Trophoblast cell (in vitro differentiated cells and primary cell): ENCODE data around the gene KPNA1.

ENCODE experiments used
- DNase-seq, 2 donors: peaks; one replicate each; pipeline ENCODE4 v3.0.0-alpha.2; 2016
- H2AFZ ChIP-seq: 2 replicates; pipeline ENCODE4 v1.6.1; 2013; ENCODE audit warnings: low read length, moderate library complexity, mild to moderate bottlenecking; ENCODE audit not compliant: insufficient read depth, poor library complexity
- H2AK5ac ChIP-seq: 2 replicates; pipeline ENCODE4 v1.6.1; 2013; ENCODE audit warnings: mild to moderate bottlenecking, low read length
- H2BK120ac ChIP-seq: 2 replicates; pipeline ENCODE4 v1.6.1; 2013; ENCODE audit warnings: low read length, mild to moderate bottlenecking, moderate library complexity; ENCODE audit not compliant: insufficient read depth, poor library complexity
- H2BK12ac ChIP-seq: 2 replicates; pipeline ENCODE4 v1.6.1; 2013; ENCODE audit warnings: mild to moderate bottlenecking, low read length, moderate library complexity
- H2BK5ac ChIP-seq: 2 replicates; pipeline ENCODE4 v1.6.1; 2013; ENCODE audit warnings: low read length, low read depth, moderate library complexity, mild to moderate bottlenecking; ENCODE audit not compliant: poor library complexity
- H3K14ac ChIP-seq: 2 replicates; pipeline ENCODE4 v1.6.1; 2013; ENCODE audit warnings: mild to moderate bottlenecking, low read length
- H3K18ac ChIP-seq: 2 replicates; pipeline ENCODE4 v1.6.1; 2013; ENCODE audit warnings: mild to moderate bottlenecking, low read length
- H3K23ac ChIP-seq: 2 replicates; pipeline ENCODE4 v1.6.1; 2013; ENCODE audit warnings: low read length
- H3K27ac ChIP-seq: 2 replicates; pipeline ENCODE4 v1.5.1; 2013; ENCODE audit warnings: low read depth, mild to moderate bottlenecking, inconsistent platforms, low read length, moderate library complexity
- H3K27me3 ChIP-seq: 2 replicates; pipeline ENCODE4 v1.6.1; 2013; ENCODE audit warnings: inconsistent platforms, mild to moderate bottlenecking, low read length, moderate library complexity; ENCODE audit not compliant: insufficient read depth
- H3K36me3 ChIP-seq, 2 experiments: 1 replicate in 1 of 2; 2 replicates in 1 of 2; pipeline ENCODE4 v1.6.1; 2013; ENCODE audit warnings: low read length in 2 of 2, mild to moderate bottlenecking in 2 of 2, moderate library complexity in 1 of 2; ENCODE audit not compliant: insufficient read depth in 2 of 2, control insufficient read depth in 1 of 2
- H3K4ac ChIP-seq: 2 replicates; pipeline ENCODE4 v1.6.1; 2013; ENCODE audit warnings: low read depth, mild to moderate bottlenecking, low read length, moderate library complexity
- H3K4me1 ChIP-seq, 2 experiments: 1 replicate in 1 of 2; 2 replicates in 1 of 2; pipeline ENCODE4 v1.6.1; 2013; ENCODE audit warnings: low read length in 2 of 2, mild to moderate bottlenecking in 2 of 2, moderate library complexity in 1 of 2; ENCODE audit not compliant: insufficient read depth in 2 of 2, control insufficient read depth in 1 of 2
- H3K4me2 ChIP-seq: 2 replicates; pipeline ENCODE4 v1.6.1; 2013; ENCODE audit warnings: inconsistent platforms, mild to moderate bottlenecking, low read length, moderate library complexity
- H3K4me3 ChIP-seq: 2 replicates; pipeline ENCODE4 v1.5.1; 2013; ENCODE audit warnings: mild to moderate bottlenecking, low read depth, low read length, inconsistent platforms
- H3K79me1 ChIP-seq: one replicate; pipeline ENCODE4 v1.6.1; 2013; ENCODE audit warnings: low read length
- H3K79me2 ChIP-seq: 2 replicates; pipeline ENCODE4 v1.6.1; 2013; ENCODE audit warnings: low read length, mild to moderate bottlenecking; ENCODE audit not compliant: control insufficient read depth, insufficient read depth, poor library complexity
- H3K9ac ChIP-seq: 2 replicates; pipeline ENCODE4 v1.6.1; 2013; ENCODE audit warnings: mild to moderate bottlenecking, low read length
- H3K9me3 ChIP-seq: 2 replicates; pipeline ENCODE4 v1.6.1; 2013; ENCODE audit warnings: low read depth, mild to moderate bottlenecking, control low read depth, inconsistent platforms, low read length; ENCODE audit not compliant: insufficient read depth
- H4K12ac ChIP-seq: 2 replicates; pipeline ENCODE4 v1.6.1; 2013; ENCODE audit warnings: low read depth, mild to moderate bottlenecking, low read length, moderate library complexity
- H4K8ac ChIP-seq: 2 replicates; pipeline ENCODE4 v1.6.1; 2013; ENCODE audit warnings: low read depth, mild to moderate bottlenecking, low read length, moderate library complexity
- H4K91ac ChIP-seq: one replicate; pipeline ENCODE4 v1.6.1; 2013; ENCODE audit warnings: low read depth, mild to moderate bottlenecking, low read length, moderate library complexity
- WGBS: extraction: QIAGEN DNeasy Blood & Tissue Kit; methylation state at CpG from one replicate; pipeline ENCODE4 v1.1.7; 2013; ENCODE audit warnings: missing lambda C conversion rate; ENCODE audit not compliant: insufficient read length, insufficient coverage; ENCODE audit errors: extremely low coverage; 5-methylcytosine and 5-hydroxymethylcytosine counted together

Gene KPNA1

DNA sequence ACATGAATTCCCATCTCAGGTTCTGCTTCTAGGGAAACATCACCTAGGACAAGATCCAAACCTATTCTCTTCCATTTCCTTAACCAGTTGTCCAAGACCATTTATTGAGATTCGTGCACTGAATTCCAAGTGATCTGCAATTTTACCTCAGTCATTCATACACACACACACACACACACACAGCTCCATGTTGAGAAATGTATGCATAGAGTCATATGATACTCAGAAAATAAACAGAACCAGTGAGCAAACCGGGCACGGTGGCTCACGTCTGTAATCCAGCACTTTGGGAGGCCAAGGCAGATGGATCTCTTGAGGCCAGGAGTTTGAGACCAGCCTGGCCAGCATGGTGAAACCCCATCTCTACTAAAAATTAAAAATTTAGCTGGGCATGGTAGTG is 6.1 kb upstream of the KPNA1 start:
- no peak overlapping the region for H3K14ac ChIP-seq
- no peak overlapping the region for H4K12ac ChIP-seq
- no peak overlapping the region for H2AFZ ChIP-seq
- no peaks in the 10 kb centered on the region for H3K9me3 ChIP-seq
- no peaks in the 10 kb centered on the region for H3K79me1 ChIP-seq
- H3K27me3 ChIP-seq, result no peaks in the 10 kb centered on the region
- H3K23ac ChIP-seq, result no peak overlapping the region
- H3K9ac ChIP-seq, result no peak overlapping the region
- H3K36me3 ChIP-seq, result no peaks in the 10 kb centered on the region
- H4K91ac ChIP-seq, result no peak overlapping the region
- no peak overlapping the region for H3K4me3 ChIP-seq
- no peak overlapping the region for H3K18ac ChIP-seq
- H3K4me1 ChIP-seq, result no peaks in the 10 kb centered on the region
- H2BK120ac ChIP-seq, result no peak overlapping the region
- WGBS, result no CpG with 5 or more reads among the region's 4 CpGs
- no peaks in the 10 kb centered on the region for H3K79me2 ChIP-seq
- H2AK5ac ChIP-seq, result no peak overlapping the region
- H3K4ac ChIP-seq, result no peak overlapping the region
- DNase-seq, result no peak
- H2BK5ac ChIP-seq, result no peak overlapping the region
- no peak overlapping the region for H2BK12ac ChIP-seq
- no peak overlapping the region for H3K27ac ChIP-seq
- H3K4me2 ChIP-seq, result no peak overlapping the region
- H4K8ac ChIP-seq, result no peak overlapping the region

DNA sequence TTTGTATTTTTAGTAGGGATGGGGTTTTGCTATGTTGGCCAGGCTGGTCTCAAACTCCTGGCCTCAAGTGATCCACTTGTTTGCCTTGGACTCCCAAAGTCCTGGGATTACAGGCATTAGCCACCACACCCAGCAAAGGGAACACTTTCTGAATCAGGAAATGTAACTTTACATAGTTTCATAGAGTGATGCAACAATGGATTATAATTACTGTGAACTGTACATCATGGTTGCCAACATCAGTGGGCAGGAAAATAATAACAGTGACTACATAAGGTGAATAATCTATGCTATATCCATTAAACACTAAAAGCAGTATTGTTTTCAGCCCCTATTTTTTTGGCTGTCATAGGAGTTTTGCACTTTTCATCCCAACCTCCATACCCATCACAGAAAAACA is 5.0 kb upstream of the KPNA1 start:
- Histone ChIP-seq H3K79me1 (peaks cover under 1% of the 10 kb centered on the region), H3K27ac (no peak overlapping the region), H2AK5ac (no peak overlapping the region), H3K36me3 (no peaks in the 10 kb centered on the region), H3K27me3 (no peaks in the 10 kb centered on the region), H2AFZ (no peak overlapping the region), H3K9ac (no peak overlapping the region), H3K4me2 (no peak overlapping the region), H3K4me1 (peaks cover 3 to 4% of the 10 kb centered on the region in 2 experiments), H3K9me3 (no peaks in the 10 kb centered on the region), H4K8ac (no peak overlapping the region), H2BK120ac (no peak overlapping the region), H4K12ac (no peak overlapping the region), H2BK12ac (no peak overlapping the region), H3K18ac (no peak overlapping the region), H3K14ac (no peak overlapping the region), H3K79me2 (peaks cover under 1% of the 10 kb centered on the region), H3K23ac (no peak overlapping the region), H4K91ac (no peak overlapping the region), H2BK5ac (no peak overlapping the region), H3K4ac (no peak overlapping the region), H3K4me3 (no peak overlapping the region)
- DNase-seq, result no peak

DNA sequence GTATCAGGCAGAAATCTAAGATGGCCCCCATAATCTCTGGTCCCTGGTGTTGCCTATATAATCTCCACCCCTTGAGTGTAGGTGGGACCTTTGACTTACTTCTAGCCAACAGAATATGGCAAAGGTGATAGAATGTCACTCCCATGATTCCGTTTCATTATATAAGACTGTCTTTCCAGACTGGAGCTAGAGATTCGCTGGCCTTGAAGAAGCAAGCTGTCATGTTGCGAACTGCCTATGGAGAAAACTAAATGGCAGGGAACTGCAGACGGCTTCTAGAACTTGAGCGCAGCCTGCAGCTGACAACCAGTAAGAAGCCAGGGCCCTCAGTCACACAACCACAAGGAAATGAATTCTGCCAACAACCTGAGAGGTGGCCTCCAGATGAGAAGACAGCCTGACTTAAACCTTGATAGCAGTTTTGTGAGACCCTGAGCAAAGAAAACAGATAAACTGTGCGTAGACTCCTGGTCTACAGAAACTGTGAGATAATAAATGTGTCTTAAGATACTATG is 2.2 kb upstream of the KPNA1 start:
- no peak overlapping the region for H2BK120ac ChIP-seq
- H3K27ac ChIP-seq, result no peak overlapping the region
- H3K4ac ChIP-seq, result no peak overlapping the region
- H2AFZ ChIP-seq, result no peak overlapping the region
- H3K4me3 ChIP-seq, result no peak overlapping the region
- no peaks in the 10 kb centered on the region for H3K36me3 ChIP-seq
- H3K79me1 ChIP-seq, result peaks cover 11% of the 10 kb centered on the region
- no CpG with 5 or more reads among the region's 6 CpGs for WGBS
- no peak overlapping the region for H4K12ac ChIP-seq
- no peak overlapping the region for H3K14ac ChIP-seq
- no peak overlapping the region for H3K4me2 ChIP-seq
- no peak overlapping the region for H4K91ac ChIP-seq
- H3K9me3 ChIP-seq, result no peaks in the 10 kb centered on the region
- H3K27me3 ChIP-seq, result no peaks in the 10 kb centered on the region
- H3K18ac ChIP-seq, result no peak overlapping the region
- no peak overlapping the region for H4K8ac ChIP-seq
- no peak for DNase-seq
- H3K4me1 ChIP-seq, result peaks cover 6 to 7% of the 10 kb centered on the region in 2 experiments
- no peak overlapping the region for H2AK5ac ChIP-seq
- no peak overlapping the region for H3K9ac ChIP-seq
- H2BK5ac ChIP-seq, result no peak overlapping the region
- H3K79me2 ChIP-seq, result peaks cover 13% of the 10 kb centered on the region
- no peak overlapping the region for H2BK12ac ChIP-seq
- H3K23ac ChIP-seq, result no peak overlapping the region

DNA sequence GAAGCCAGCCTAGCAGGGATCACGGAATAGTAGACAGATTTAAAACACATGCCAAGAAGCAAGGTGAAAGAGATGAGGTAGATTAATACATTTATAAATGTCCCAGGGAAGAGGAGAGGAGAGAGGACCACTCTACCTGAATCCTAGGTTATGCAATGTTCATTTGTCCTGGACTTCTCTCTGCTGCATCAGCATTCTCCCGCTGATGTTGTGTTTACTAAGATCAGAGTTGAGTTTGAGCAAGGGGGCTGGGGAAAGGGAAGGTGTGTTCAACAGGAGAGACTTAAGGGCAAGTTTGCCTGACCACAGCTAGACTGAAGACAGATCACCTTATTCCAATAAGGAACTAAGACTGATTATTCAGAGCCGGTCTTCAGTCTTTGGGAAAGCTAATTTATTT is 1.1 kb upstream of the KPNA1 start:
- Histone ChIP-seq H3K4me3 (no peak overlapping the region), H3K4ac (no peak overlapping the region), H3K18ac (no peak overlapping the region), H3K9ac (no peak overlapping the region), H3K4me1 (peaks cover 8 to 10% of the 10 kb centered on the region in 2 experiments), H2AK5ac (no peak overlapping the region), H3K79me2 (peaks cover 13% of the 10 kb centered on the region), H3K27ac (no peak overlapping the region), H3K9me3 (no peaks in the 10 kb centered on the region), H3K14ac (no peak overlapping the region), H2BK5ac (no peak overlapping the region), H3K27me3 (no peaks in the 10 kb centered on the region), H4K91ac (no peak overlapping the region), H2BK120ac (no peak overlapping the region), H4K12ac (no peak overlapping the region), H2BK12ac (no peak overlapping the region), H3K36me3 (no peaks in the 10 kb centered on the region), H3K23ac (no peak overlapping the region), H3K4me2 (no peak overlapping the region), H2AFZ (no peak overlapping the region), H3K79me1 (peaks cover 11% of the 10 kb centered on the region), H4K8ac (no peak overlapping the region)
- DNase-seq, result no peak
- no CpG with 5 or more reads among the region's 3 CpGs for WGBS
